ENCODE data around the gene ASCC1. TPM values are rescaled to one million over a fixed set of nuclear protein-coding genes. Genes with fewer than 3 reads are reported as not detected.

ASCC1 gene
- total RNA-seq, 2 experiments from 2014 or later: 16.5 to 19.0 TPM

DNA sequence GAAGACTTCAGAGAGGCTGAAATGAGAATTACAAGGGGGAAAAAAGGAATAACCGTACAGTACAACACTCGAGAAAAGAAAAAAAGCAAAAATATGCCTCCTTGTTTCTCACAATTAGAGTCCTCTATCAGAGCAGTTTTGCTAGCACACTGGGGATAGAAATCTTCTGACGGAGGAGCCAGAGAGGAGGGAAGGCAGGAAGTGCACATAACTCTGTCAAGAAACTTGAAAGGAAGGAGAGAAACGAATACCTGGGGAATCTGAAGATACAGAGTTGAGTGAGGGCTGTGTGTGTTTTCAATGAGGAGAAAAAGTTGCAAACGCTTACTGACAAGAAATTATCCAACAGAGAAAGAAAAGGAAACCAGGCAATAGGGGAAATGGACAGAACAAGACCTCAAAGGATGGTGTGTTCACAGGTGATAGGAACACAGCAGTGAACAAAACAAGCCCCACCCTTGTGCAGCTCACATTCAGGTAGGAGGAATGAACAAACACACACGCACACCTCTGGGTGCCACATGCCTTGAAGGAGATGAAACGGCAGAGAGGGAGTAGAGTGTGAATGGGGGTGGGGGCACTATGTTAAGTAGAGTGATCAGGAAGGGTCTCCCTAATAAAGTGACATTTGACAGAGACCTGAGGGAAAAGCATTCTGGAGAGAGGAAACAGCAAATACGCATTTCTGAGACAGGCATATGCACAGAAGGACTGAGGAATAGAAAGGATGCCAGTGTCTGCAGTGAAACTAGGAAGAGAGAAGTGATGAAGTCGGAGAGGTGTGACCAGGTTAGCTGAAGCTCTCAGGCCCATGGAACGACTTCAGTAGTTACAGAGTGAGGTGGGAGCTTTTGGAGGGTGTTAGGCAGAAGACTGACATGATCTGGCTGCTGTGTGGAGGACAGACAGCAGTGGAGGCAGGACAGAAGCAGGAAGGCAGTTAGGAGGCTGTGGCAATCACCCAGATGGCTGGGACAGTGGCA is 81.0 kb downstream of the ASCC1 start:
- intact Hi-C loops (cut with DNase I, micrococcal nuclease): no loop called here

GRCh38 chr10:72133517-72133916 is 82.6 kb downstream of the ASCC1 start:
- no peaks in the 10 kb centered on the region for H3K27me3 ChIP-seq (ENCODE audit: control insufficient read depth in 1 of 2, insufficient read depth in 2 of 2, low read length in 2 of 2)
- DNase-seq: peak in 2 of 14 experiments; percentile 30 to 33
- ATAC-seq (ENCODE audit: poor library complexity): no peak
- intact Hi-C loops (cut with DNase I, micrococcal nuclease): loop anchor here in 1 of 2 experiments (2.0 kb wide), 2 partner anchors 89 to 207 kb away; no protein-coding TSS in a partner anchor
- H3K27ac Mint-ChIP-seq: peak overlapping the region; percentile 45
- H3K9me3 ChIP-seq (ENCODE audit: control insufficient read depth in 1 of 2, insufficient read depth in 1 of 2, low read length in 2 of 2): no peaks in the 10 kb centered on the region
- H3K9me3 Mint-ChIP-seq: no peaks in the 10 kb centered on the region
- TF ChIP-seq, protein P1, sequence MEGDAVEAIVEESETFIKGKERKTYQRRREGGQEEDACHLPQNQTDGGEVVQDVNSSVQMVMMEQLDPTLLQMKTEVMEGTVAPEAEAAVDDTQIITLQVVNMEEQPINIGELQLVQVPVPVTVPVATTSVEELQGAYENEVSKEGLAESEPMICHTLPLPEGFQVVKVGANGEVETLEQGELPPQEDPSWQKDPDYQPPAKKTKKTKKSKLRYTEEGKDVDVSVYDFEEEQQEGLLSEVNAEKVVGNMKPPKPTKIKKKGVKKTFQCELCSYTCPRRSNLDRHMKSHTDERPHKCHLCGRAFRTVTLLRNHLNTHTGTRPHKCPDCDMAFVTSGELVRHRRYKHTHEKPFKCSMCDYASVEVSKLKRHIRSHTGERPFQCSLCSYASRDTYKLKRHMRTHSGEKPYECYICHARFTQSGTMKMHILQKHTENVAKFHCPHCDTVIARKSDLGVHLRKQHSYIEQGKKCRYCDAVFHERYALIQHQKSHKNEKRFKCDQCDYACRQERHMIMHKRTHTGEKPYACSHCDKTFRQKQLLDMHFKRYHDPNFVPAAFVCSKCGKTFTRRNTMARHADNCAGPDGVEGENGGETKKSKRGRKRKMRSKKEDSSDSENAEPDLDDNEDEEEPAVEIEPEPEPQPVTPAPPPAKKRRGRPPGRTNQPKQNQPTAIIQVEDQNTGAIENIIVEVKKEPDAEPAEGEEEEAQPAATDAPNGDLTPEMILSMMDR (IDR thresholded peaks at IDR 0.05): no peak
- POLR2A ChIA-PET: interaction anchor here (1.0 kb wide), 1 partner anchor 55 kb away, joined by 3 read pairs; no protein-coding TSS in a partner anchor
- H3K4me1 ChIP-seq (ENCODE audit: insufficient read depth, low read length): peaks cover 21% of the 10 kb centered on the region
- CTCF ChIA-PET: interaction anchor here (1.0 to 1.4 kb wide), 2 partner anchors 196 to 204 kb away, joined by 3 to 5 read pairs; no protein-coding TSS in a partner anchor
- peaks cover 7% of the 10 kb centered on the region for H3K36me3 Mint-ChIP-seq (ENCODE audit: low read depth)
- H3K27me3 Mint-ChIP-seq: no peaks in the 10 kb centered on the region
- H3K4me3 Mint-ChIP-seq: no peak overlapping the region
- peaks cover 44% of the 10 kb centered on the region for H3K4me1 Mint-ChIP-seq (ENCODE audit: low read depth)
- no peak overlapping the region for H3K27ac ChIP-seq (ENCODE audit: low read depth in 1 of 2, low read length in 2 of 2)
- no peaks in the 10 kb centered on the region for H3K36me3 ChIP-seq (ENCODE audit: insufficient read depth, low read length)
- no peak overlapping the region for H3K4me3 ChIP-seq (ENCODE audit: low read length)

More for the DNA sequence above, 81.0 kb downstream of the ASCC1 start:
- Histone ChIP-seq H3K36me3 (ENCODE audit: insufficient read depth, low read length) (no peaks in the 10 kb centered on the region), H3K9me3 (ENCODE audit: control insufficient read depth in 1 of 2, insufficient read depth in 1 of 2, low read length in 2 of 2) (no peaks in the 10 kb centered on the region), H3K4me1 (ENCODE audit: insufficient read depth, low read length) (peaks cover 21% of the 10 kb centered on the region), H3K27me3 (ENCODE audit: control insufficient read depth in 1 of 2, insufficient read depth in 2 of 2, low read length in 2 of 2) (no peaks in the 10 kb centered on the region), H3K4me3 (ENCODE audit: low read length) (no peak overlapping the region), H3K27ac (ENCODE audit: low read depth in 1 of 2, low read length in 2 of 2) (peak overlapping the region; percentile 18 to 52)
- Mint-ChIP-seq H3K4me3 (peak overlapping the region; percentile 52), H3K27me3 (no peaks in the 10 kb centered on the region), H3K9me3 (no peaks in the 10 kb centered on the region), H3K4me1 (ENCODE audit: low read depth) (peaks cover 40% of the 10 kb centered on the region), H3K27ac (peak overlapping the region; percentile 77), H3K36me3 (ENCODE audit: low read depth) (peaks cover 7% of the 10 kb centered on the region)
- ATAC-seq (ENCODE audit: poor library complexity) (peak; percentile 76), DNase-seq (peak in 8 of 14 experiments; percentile 5 to 36 (median 18))
- ChIA-PET CTCF (no interaction called here), POLR2A (interaction anchor here (0.6 to 1.8 kb wide), 8 partner anchors 9 to 1139 kb away, joined by 3 to 13 read pairs (median 4); partner anchors contain the start of genes MCU and SPOCK2)
- TF ChIP-seq, protein P1 (IDR thresholded peaks at IDR 0.05): no peak

GRCh38 chr10:72132854-72133253 is 83.2 kb downstream of the ASCC1 start:
- DNase-seq: no peak
- peaks cover 2% of the 10 kb centered on the region for H3K36me3 ChIP-seq (ENCODE audit: insufficient read depth, low read length)
- H3K27me3 ChIP-seq (ENCODE audit: control insufficient read depth in 1 of 2, insufficient read depth in 2 of 2, low read length in 2 of 2): no peaks in the 10 kb centered on the region
- H3K27me3 Mint-ChIP-seq: no peaks in the 10 kb centered on the region
- H3K27ac Mint-ChIP-seq: peak overlapping the region; percentile 45
- H3K4me3 ChIP-seq (ENCODE audit: low read length): no peak overlapping the region
- H3K4me1 Mint-ChIP-seq (ENCODE audit: low read depth): peaks cover 44% of the 10 kb centered on the region
- ChIA-PET POLR2A (interaction anchor here (0.8 to 1.6 kb wide), 4 partner anchors 25 to 202 kb away, joined by 3 to 10 read pairs (median 3); partner anchors contain the start of gene SPOCK2), CTCF (interaction anchor here (0.6 to 1.4 kb wide), 5 partner anchors 34 to 204 kb away, joined by 3 to 5 read pairs (median 3); no protein-coding TSS in a partner anchor)
- peaks cover 11% of the 10 kb centered on the region for H3K36me3 Mint-ChIP-seq (ENCODE audit: low read depth)
- no peak overlapping the region for H3K27ac ChIP-seq (ENCODE audit: low read depth in 1 of 2, low read length in 2 of 2)
- intact Hi-C loops (cut with DNase I, micrococcal nuclease): loop anchor here in 1 of 2 experiments (2.0 kb wide), 2 partner anchors 90 to 208 kb away; no protein-coding TSS in a partner anchor
- no peaks in the 10 kb centered on the region for H3K9me3 ChIP-seq (ENCODE audit: control insufficient read depth in 1 of 2, insufficient read depth in 1 of 2, low read length in 2 of 2)
- H3K4me1 ChIP-seq (ENCODE audit: insufficient read depth, low read length): peaks cover 21% of the 10 kb centered on the region
- ATAC-seq (ENCODE audit: poor library complexity): no peak
- no peak overlapping the region for H3K4me3 Mint-ChIP-seq
- no peaks in the 10 kb centered on the region for H3K9me3 Mint-ChIP-seq
- TF ChIP-seq, protein P1 (IDR thresholded peaks at IDR 0.05): no peak
